Measurements from ENCODE around the gene BMP4.
"Not testable (repeated sequence)": the region's sequence is repeated elsewhere in the genome, so short reads cannot be mapped to it uniquely, and the experiment has no call there.

Gene BMP4

DNA sequence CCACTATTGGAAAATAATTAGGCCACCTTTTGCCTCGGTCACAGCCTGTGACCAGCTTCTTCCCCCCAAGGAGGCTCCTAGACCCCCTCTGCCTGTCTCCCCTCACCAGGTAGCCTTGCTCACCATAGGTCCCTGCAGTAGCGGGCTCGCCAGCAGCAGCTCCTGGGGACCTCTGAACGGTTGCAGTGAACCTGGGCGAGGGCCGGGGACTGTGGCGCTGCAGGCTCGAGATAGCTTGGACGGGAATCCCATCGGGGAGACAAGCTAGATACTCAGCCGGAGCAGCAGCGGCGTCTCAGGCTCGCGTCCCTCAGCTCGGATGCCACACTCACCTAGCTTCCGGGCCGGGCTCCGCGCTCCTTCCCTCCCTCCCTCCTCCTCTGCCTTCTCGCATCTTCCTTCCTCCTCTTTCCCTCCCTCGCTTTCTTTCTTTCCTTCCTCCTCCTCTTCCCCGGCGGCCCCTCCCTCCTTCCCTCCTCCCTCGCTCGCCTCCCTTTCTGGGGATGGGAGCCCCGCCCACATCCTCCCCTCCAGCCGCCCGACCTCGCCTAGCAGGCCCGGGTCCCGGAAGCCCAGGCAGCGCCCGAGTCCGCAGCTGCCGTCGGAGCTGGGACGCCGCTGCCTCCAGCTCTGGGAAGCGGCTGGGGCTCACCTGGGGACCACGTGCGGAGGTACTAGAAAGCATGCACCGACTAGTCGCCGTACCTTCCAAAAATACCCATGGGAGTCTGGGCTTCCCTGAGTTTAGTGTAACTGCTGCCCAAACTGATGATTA lies at the start of gene BMP4:
TSS of gene BMP4 (minus strand) at position 399 of the 775 bp plus-strand sequence. CDS start 4,603 bp downstream, outside the sequence.
- DNase-seq: peak; percentile 43 to 69

DNA sequence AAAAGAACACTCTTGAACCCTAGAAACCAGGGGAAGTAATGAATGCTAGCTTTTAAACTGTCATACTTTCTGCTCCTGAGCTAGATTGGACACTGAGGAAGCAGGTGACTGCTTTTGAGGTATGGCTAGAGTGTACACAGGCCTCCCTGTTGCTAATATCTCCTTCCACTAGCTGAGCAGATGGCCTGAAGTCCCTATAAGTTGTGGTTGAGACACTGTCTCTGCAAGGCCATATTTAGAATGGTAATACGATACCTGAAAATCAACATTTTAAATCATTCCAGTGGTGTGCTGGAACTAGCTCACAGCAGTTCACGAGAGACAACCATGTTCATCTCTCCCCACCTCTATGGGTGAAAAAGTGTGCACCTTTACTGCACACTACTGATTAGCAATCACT lies 46.4 kb upstream of the BMP4 start:
- peak; percentile 12 to 74 for DNase-seq

DNA sequence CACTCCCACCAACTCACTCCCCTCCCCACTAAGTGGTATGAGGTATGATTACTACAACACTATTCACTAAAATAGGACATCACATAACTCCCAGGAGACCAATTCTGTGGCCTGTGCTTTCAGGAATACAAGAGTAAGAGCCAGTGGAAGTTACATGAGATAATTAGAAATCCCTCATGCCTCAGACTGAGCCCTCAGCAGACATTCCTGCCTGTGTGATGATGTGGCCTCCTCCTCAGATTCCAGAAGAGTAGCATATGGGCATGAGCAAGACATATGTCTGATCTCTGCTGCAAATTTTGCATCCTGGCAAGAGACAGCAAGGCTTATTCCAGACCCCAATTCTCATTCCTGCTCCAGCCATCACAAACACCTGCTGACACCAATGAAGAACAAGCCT lies 46.0 kb upstream of the BMP4 start:
- DNase-seq: peak in 1 of 2 experiments; percentile 67

DNA sequence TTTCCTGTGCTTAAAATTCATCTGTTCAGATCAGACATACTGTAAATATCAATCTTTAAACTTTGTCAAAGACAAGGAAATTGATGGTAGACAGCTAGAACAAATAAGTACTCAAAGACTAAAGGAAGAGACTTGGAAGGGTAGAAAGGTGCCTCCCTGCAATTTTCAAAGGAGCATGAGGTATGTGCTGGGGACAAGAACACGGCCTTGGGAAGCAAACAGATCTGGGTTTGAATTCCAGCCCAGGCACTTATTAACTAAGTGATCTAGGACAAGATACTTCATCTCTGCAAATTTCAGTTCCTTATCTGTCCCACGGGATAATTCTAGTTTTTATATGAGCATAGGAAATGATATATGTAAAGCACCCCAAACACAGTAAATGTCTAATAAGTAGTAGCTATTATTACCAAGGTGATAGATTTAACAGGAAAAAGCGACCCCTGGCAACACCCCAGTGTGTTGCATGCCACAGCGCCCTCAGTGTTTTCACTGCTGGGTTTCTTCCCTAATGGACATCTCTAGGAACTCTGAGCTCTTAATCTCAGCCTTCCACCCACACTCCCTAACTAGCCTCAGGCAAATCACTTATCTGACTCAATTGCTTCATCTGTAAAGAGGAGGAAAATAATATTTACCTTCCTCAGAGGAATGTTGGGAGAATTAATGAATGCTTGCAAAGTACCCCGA lies 44.7 kb upstream of the BMP4 start:
- no peak for DNase-seq

DNA sequence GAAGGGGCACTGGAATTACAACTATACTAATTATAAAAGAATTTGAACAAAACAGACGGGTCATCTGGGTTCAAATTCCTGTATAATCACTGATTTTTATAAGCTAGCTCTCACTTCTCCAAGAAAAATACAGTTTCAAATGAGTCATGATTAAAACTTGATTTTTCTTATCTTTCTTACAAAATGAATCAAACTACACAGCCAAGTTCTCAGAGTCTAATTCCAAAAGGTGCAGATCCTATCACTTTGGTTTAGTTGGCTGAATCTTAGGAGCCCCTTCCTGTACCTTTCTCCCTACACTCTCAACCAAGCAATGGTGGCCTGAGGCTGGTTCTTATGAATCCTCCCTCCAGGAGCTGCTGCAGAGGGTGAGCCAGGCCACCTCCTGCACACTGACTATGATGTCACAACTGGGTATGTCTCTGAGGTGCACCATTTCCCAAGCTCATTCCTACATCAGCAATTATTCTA lies 43.8 kb upstream of the BMP4 start:
- DNase-seq: no peak

DNA sequence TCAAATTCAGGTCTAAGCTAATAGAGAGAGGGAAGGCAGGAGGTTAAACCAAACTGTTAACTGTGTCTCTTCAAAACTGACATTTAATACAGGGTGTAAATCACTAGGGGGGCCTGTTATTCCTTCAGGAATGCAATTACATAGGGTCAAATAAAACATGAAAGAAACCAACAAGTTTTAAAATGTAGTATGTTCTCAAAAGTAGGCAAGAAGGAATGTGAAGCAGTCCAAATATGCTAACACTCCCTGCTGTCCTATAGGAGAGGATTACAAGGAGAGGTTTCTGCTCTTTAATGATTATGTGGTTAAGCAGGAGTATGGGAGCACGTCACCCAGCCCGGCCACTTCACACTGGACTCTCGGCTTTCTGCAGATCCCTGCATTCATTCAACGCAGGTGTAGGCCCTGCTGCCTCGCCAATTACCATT lies 42.5 kb upstream of the BMP4 start:
- DNase-seq: no peak

DNA sequence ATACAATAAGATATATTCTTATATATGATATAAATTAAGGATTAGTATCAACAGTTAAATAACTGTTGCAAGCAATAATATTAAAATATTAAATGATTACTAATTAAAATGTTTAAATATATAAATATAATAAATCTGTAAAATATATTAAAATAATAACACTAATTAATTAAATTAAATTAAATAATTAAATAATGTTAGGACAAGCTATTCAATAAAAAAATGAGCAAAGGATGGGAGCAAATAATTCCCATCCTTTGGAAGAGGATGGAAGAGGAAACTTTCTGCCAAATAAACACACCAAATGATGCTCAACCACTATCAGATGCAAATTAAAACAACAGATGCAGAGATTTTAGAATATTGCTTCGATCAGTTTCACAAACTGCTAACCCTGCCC lies 39.4 kb upstream of the BMP4 start:
- DNase-seq: no peak

DNA sequence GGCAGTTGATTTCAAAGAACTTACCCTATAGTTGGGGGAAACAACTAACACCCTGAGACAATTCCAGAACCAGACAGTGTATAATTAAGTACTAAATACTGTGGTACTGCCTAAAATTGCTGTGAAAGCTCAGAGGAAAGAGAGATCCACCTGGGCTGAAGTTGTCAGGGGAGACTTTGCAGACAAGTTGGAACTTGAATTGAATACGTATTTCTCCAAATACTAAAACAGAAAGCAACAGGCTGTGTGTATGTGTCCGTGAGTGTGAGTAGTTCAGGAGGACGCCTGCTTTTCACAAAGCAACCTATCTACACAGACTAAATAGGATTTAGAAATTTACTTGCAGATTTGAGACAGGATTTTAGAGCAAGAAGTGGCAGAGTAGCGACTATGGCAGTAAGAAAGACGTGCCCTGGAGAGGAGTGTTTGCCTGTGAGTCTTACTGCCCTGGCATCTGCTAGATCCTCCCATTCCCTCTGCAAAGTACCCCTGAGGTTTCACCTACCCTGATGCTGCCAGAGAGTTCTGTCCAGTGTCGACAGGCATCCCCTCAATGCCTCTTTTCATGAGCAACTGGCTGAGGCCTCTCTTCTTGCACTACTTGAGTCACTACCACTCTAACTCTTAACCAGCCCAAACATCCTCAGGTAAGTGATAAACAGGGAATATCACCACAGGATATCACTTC lies 37.4 kb upstream of the BMP4 start:
- DNase-seq: no peak

DNA sequence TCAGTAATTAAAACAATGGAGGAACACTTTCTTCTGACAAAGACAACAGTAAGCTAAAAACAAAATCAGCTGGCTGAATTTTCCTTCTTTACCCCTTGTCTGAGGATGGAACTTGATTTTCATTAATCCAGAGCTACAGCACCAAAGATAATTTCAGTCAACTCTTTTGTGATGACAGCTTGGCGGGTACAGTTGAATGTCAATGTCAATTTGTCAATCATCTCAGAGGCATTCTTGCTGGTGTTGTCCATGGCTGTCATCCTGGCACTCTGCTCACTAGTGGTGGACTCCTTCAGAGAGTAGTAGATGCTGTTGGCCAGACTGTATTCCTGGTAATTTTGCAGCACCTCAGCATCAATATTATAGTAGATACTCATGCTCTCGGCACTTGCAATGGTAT lies 34.4 kb upstream of the BMP4 start:
- DNase-seq: no peak

DNA sequence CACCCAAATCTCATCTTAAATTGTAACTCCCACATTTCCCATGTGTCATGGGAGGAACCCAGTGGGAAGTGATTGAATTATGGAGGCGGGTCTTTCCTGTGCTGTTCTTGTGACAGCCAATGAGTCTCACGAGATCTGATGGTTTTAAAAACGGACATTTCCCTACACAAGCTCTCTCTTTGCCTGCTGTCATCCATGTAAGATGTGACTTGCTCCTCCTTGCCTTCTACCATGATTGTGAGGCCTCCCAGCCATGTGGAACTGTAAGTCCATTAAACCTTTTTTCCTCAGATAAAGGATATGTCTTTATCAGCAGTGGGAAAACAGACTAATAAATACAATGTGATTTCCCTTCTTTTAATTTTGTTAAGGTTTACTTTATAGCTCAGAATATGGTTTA lies 30.1 kb upstream of the BMP4 start:
- not testable (repeated sequence) for DNase-seq

DNA sequence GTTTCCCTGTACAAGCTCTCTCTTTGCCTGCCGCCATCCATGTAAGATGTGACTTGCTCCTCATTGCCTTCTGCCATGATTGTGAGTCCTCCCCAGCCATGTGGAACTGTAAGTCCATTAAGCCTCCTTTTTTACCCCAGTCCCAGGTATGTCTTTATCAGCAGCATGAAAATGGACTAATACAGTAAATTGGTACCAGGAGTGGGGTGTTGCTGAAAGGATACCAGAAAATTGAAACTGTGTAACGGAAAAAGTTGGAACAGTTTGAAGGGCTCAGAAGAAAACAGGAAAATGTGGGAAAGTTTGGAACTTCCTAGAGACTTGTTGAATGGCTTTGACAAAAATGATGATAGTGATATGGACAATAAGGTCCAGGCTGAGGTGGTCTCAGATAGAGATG lies 28.3 kb upstream of the BMP4 start:
- not testable (repeated sequence) for DNase-seq

DNA sequence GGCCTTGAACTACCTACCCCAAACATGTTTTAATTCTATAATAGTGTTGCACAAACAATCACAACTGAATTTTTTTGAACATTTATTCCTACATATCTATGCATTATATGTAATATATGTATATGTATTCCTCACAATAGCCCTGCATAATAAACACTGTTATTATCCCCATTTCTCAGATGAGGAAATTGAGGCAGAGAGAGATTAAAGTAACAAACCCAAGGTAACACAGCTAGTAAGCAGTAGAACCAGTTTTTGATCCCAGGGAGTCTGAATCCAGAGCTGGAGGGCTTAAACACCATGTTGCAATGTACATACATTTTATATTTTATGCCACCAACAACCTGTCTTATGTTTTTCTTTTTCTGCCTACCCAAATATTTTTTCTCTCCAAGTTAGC lies 26.5 kb upstream of the BMP4 start:
- no peak for DNase-seq

DNA sequence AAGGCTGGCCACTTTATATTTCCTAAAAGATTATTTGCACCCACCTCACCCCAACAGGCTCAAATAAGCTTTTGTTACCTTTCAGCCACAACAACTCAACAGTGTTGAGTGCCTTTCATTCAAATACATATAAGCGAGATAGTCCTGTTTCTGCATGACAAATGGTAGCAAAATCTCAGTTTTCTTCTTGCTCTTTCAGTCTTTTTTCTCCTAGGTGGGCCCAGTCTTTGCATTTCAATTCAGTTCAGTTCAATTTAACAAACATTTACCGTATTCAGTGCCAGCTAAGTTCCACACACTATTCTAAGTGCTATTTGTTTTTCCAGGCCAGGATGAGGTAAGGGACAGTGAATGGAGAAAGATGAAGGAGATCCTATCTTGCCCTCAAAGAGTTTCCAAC lies 25.9 kb upstream of the BMP4 start:
- no peak for DNase-seq

DNA sequence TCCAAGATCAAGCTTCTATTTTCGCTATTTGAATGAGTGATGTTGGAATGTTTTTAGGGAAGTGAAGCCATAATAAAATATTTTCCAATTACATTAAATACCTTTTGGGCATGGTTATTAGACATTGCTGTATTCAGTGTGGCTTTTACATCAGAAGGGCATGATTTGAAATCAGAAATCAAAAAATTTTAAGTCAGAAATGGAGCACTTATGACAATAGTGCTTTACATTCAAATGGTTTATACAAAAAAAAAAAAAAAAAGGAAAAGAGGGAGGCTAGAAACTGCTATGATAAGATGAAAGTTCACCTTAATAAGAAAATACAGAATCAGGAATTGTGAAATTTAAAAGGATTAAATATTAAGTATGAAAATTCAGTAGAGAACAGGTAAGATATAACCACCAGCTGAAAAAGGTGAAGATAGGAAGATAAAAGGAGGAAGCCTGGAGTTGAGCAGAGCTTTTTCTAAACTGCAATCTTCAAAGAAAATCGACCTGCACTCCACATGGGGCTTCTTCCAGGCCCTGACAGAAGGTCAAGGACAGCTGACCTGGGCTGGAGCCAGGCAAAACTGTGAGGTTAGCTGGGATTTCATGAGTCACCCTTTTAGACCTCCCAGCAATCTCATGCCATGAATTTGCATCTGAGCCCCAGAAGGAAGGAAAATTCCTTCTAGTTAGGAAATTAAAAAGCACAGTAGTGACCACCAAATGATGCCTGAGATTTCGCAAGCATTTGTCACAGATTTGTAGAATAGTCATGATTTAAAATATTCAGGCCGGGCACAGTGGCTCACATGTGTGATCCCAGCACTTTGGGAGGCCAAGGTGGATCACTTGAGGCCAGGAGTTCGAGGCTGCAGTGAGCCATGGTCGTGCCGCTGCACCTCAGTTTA lies 23.4 kb upstream of the BMP4 start:
- DNase-seq: no peak

DNA sequence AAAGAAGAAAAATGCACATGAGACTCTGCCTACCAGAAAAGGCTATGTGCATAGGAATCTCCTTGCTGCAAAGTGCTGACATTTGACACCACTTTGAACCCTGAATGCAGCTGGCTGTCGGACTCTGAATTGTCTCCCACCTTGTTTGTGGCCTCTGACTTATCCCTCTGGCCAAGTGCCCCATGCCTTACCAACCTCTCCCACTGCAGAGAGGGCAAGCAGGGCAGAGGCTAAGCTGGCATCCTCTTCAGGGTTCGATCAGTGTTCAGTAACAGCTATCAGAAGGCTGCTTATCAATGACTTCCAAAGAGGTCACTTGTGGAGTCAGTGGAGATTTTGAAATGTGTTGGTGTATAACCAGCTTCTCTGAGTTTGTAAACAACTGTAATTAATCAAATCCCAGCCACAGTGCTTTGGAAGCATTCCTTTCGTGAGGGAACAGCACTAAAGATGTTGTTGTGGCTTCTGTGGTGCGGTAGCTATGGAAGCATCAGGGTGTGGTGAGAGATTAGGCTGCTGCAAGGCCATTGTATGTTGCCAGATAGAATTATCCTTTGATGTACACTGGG lies 22.6 kb upstream of the BMP4 start:
- no peak for DNase-seq

DNA sequence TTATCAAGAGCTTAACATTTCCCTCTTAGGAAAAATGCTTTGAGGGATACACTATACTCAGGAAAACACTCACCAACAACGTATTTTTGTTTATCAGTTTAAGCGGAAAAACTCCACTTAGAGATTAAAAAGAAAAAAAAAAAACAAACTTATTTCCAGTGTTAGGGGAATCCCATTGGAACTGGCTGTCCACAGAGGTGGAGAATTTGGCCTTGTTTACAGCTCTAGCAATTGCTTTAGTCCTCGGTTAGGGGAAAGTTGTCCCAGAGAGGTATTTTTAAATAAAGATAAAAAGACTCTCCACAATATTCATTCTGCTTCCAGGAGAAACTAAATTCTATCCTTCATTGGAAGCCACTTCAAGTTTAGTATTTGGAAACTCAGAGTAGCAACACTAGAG lies 21.6 kb upstream of the BMP4 start:
- DNase-seq: no peak

DNA sequence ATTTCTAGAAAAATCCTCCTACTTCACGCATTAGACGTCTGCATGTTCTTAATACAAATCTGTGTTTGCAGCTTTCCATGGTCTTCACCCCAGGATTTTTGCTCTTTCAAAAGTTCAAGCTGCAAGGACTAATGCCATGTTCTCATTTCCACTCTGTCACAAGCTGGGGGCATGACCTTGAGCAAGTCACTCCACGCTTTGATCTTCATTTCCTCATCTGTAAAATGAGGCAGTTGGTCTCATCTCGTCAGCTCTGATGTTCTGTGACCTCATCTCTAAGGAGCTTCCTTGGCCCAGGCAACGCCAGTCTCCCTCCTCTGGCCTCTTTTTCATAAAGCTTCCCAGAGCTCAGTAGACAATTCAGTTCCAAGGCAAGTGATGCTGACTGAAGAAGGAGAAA lies 18.8 kb upstream of the BMP4 start:
- no peak for DNase-seq

DNA sequence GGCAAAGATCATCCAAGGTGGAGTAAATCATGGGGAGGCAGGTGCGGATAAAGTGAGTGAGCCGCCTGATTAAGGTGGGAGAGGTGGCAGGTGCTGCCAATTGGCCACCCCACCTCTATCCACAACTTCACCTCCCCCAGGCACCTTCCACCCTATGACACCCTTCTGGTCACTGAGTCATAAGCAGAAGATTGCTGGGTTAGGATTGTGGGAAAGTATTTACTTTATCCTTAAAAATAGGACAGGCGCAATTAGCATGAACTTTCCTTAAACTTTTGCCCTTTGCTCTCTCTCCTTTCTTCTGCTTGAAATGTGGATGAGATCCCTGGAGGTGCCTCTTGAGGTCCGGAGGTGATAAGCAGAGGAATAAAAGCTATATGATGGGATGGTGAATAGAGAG lies 14.9 kb upstream of the BMP4 start:
- no peak for DNase-seq

DNA sequence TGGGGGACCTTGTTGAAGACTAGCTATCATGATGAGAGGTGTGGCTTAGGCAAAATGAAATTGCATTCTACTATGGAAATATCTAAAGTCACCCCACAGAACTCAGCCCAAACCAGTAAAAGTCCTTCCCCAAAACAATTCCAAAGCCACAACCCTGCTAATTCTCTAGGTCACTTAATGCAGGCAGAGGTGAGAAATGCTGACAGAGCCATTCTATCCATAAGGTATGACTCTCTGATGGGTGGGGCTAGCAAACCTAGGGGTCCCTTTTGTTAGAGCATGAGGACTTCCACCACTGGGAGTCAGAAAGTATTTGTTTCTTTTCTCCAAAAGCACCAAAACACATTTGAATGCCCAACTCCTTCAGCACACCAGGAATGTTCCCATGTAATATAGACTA lies 12.7 kb upstream of the BMP4 start:
- no peak for DNase-seq

DNA sequence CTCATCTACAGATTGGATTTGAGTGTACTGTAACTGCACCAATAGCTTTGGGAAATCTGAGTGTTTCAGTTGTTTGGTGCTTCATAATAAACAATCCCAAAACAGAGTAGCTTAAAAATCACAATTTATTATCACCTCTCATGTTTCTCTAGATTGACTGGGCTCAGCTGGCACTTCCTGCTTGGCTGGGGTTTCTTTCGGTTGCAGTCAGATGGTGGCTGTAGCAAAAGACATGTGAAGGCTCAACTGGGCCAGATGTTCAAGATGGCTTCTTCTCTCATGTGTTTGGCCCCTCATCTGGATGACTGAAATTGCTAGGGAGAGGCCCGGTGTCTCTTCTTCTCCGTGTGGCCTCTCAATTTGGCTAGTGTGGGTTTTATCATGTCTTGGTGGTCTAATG lies 12.1 kb upstream of the BMP4 start:
- DNase-seq: no peak

DNA sequence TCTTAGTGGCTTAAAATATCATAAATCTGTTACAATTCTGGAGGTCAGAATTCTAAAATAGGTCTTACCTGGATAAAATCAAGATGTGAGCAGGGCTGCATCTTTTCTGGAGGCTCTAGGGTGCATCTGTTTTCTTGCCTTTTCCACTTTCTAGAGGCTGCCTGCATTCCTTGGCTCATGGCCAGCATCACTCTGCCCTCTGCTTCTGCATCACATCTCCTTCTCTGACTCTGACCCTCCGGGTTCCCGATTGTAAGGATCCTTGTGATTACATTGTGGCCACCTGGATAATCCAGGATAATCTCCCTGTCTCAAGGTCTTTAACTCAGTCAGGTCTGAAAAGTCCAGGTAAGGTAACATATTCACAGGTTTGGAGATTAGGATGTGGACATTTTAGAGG lies 11.0 kb upstream of the BMP4 start:
- no peak for DNase-seq

DNA sequence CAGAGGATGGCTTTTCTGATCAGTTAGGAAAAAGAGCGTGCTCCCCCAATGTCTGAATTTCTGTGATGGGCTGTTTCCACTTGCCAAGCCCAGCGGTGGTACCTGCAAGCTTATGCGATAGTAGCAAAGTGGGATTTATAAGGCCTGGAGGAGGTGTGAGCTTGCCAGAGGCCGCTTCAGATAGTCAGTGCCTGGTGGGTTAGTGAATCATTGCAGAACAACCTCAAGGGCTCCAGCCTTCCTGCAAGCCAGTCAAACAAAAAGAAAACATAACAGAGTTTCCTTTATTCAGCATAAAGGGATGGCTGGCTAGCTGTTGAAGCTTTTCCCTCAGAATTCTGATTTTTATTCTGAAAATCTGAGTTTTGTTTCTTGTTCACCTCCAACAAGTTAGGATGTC lies 7.6 kb upstream of the BMP4 start:
- DNase-seq: no peak
